Measurements from ENCODE around the gene MYL12B.

GRCh38 chr18:3283908-3284307, 22.0 kb downstream of the MYL12B start:
- TF ChIP-seq CTCF (IDR thresholded peaks at IDR 0.05; ENCODE audit: borderline replicate concordance, extremely low read depth, low read length, poor library complexity, severe bottlenecking) (no peak), EZH2 (IDR thresholded peaks at IDR 0.05; ENCODE audit: borderline replicate concordance, low read depth, low read length, severe bottlenecking) (no peak)
